ENCODE results near the gene PDIA2.

The PDIA2 gene

GRCh38 chr16:311725-312124, 28.8 kb downstream of the PDIA2 start:
- H3K36me3 ChIP-seq (ENCODE audit: insufficient read depth) = no peaks in the 10 kb centered on the region; the same call in 1 of the 2 replicates
- no peak for TF ChIP-seq CTCF (conservative IDR thresholded peaks at IDR 0.05; ENCODE audit: low read depth, low read length)

GRCh38 chr16:314351-314750, 31.4 kb downstream of the PDIA2 start:
- no peak overlapping the region for H3K4me3 ChIP-seq (IDR thresholded peaks at IDR 0.05; ENCODE audit: insufficient read depth, low read depth, low read length)
- no peak overlapping the region for H2AFZ ChIP-seq (ENCODE audit: low read depth)
- peaks cover 7% of the 10 kb centered on the region; the same call in 1 of the 2 replicates for H3K79me2 ChIP-seq (ENCODE audit: insufficient read depth, low read depth)
- no peaks in the 10 kb centered on the region; the same call in 1 of the 2 replicates for H3K36me3 ChIP-seq (ENCODE audit: insufficient read depth)
- H4K20me1 ChIP-seq (ENCODE audit: insufficient read depth) = no peaks in the 10 kb centered on the region
- no peak overlapping the region for H3K9ac ChIP-seq
- peaks cover 2% of the 10 kb centered on the region for H3K4me1 ChIP-seq (ENCODE audit: low read depth, poor library complexity, severe bottlenecking)
- H3K27me3 ChIP-seq (ENCODE audit: insufficient read depth, low read depth) = no peaks in the 10 kb centered on the region
- no peak overlapping the region for H3K27ac ChIP-seq
- no peak overlapping the region for H3K4me2 ChIP-seq
- no peak for TF ChIP-seq CTCF (conservative IDR thresholded peaks at IDR 0.05; ENCODE audit: low read depth, low read length)

More at GRCh38 chr16:311725-312124, 28.8 kb downstream of the PDIA2 start:
- H3K79me2 ChIP-seq (ENCODE audit: insufficient read depth, low read depth) = no peaks in the 10 kb centered on the region; the same call in 1 of the 2 replicates
- H3K27me3 ChIP-seq (ENCODE audit: insufficient read depth, low read depth) = no peaks in the 10 kb centered on the region
- peaks cover 28% of the 10 kb centered on the region for H3K4me1 ChIP-seq (ENCODE audit: low read depth, poor library complexity, severe bottlenecking)
- H3K4me3 ChIP-seq (IDR thresholded peaks at IDR 0.05; ENCODE audit: insufficient read depth, low read depth, low read length) = no peak overlapping the region
- no peak overlapping the region for H2AFZ ChIP-seq (ENCODE audit: low read depth)
- H4K20me1 ChIP-seq (ENCODE audit: insufficient read depth) = no peaks in the 10 kb centered on the region
- no peak overlapping the region for H3K27ac ChIP-seq
- H3K9ac ChIP-seq = no peak overlapping the region
- H3K4me2 ChIP-seq = no peak overlapping the region

- no peaks in the 10 kb centered on the region for H3K27me3 ChIP-seq (ENCODE audit: insufficient read depth, low read depth)
- H3K9ac ChIP-seq = no peak overlapping the region
- H3K4me3 ChIP-seq (IDR thresholded peaks at IDR 0.05; ENCODE audit: insufficient read depth, low read depth, low read length) = no peak overlapping the region
- H3K4me1 ChIP-seq (ENCODE audit: low read depth, poor library complexity, severe bottlenecking) = no peaks in the 10 kb centered on the region
- H3K4me2 ChIP-seq = no peak overlapping the region
- H3K36me3 ChIP-seq (ENCODE audit: insufficient read depth) = no peaks in the 10 kb centered on the region
- no peak overlapping the region for H2AFZ ChIP-seq (ENCODE audit: low read depth)
- H3K27ac ChIP-seq = no peak overlapping the region
- no peaks in the 10 kb centered on the region for H4K20me1 ChIP-seq (ENCODE audit: insufficient read depth)
- H3K79me2 ChIP-seq (ENCODE audit: insufficient read depth, low read depth) = peaks cover 7% of the 10 kb centered on the region; the same call in 1 of the 2 replicates
- no peak for TF ChIP-seq CTCF (conservative IDR thresholded peaks at IDR 0.05; ENCODE audit: low read depth, low read length)
Observed at GRCh38 chr16:314795-315299, 31.9 kb downstream of the PDIA2 start.

- Histone ChIP-seq H2AFZ (ENCODE audit: low read depth) (no peak overlapping the region), H3K4me2 (no peak overlapping the region), H3K27ac (no peak overlapping the region), H3K4me3 (IDR thresholded peaks at IDR 0.05; ENCODE audit: insufficient read depth, low read depth, low read length) (no peak overlapping the region), H3K36me3 (ENCODE audit: insufficient read depth) (no peaks in the 10 kb centered on the region), H3K4me1 (ENCODE audit: low read depth, poor library complexity, severe bottlenecking) (no peaks in the 10 kb centered on the region), H4K20me1 (ENCODE audit: insufficient read depth) (no peaks in the 10 kb centered on the region), H3K27me3 (ENCODE audit: insufficient read depth, low read depth) (no peaks in the 10 kb centered on the region), H3K79me2 (ENCODE audit: insufficient read depth, low read depth) (peaks cover 18% of the 10 kb centered on the region; the same call in 1 of the 2 replicates), H3K9ac (no peak overlapping the region)
- no peak for TF ChIP-seq CTCF (conservative IDR thresholded peaks at IDR 0.05; ENCODE audit: low read depth, low read length)
Observed at GRCh38 chr16:316741-317464, 33.9 kb downstream of the PDIA2 start.

Measured in KMS-11 (cell line).